ENCODE results near the gene MLLT3.

The MLLT3 gene

GRCh38 chr9:20353524-20353923, 268.8 kb downstream of the MLLT3 start:
- Histone ChIP-seq H3K79me1 (ENCODE audit: low read length) (no peaks in the 10 kb centered on the region), H2BK12ac (ENCODE audit: low read length) (no peak overlapping the region), H3K14ac (ENCODE audit: low read length) (no peak overlapping the region), H2AFZ (ENCODE audit: insufficient read depth, low read length, poor library complexity) (no peak overlapping the region), H4K91ac (ENCODE audit: low read depth, low read length) (no peak overlapping the region), H3K27ac (ENCODE audit: low read depth, low read length) (no peak overlapping the region), H3K4me3 (ENCODE audit: low read depth, low read length) (no peak overlapping the region), H3K23ac (ENCODE audit: low read length) (no peak overlapping the region), H3K36me3 (ENCODE audit: control insufficient read depth in 1 of 2, insufficient read depth in 2 of 2, low read length in 2 of 2) (no peaks in the 10 kb centered on the region), H4K12ac (ENCODE audit: low read depth, low read length) (no peak overlapping the region), H3K4me1 (ENCODE audit: control insufficient read depth in 1 of 2, insufficient read depth in 2 of 2, low read length in 2 of 2) (peaks cover 3 to 9% of the 10 kb centered on the region in 2 experiments), H3K79me2 (ENCODE audit: control insufficient read depth, insufficient read depth, low read length, poor library complexity) (no peaks in the 10 kb centered on the region), H3K9ac (ENCODE audit: low read length) (no peak overlapping the region), H3K4me2 (ENCODE audit: low read length) (no peak overlapping the region), H3K9me3 (ENCODE audit: insufficient read depth, low read depth, low read length) (no peaks in the 10 kb centered on the region), H2BK5ac (ENCODE audit: low read depth, low read length, poor library complexity) (no peak overlapping the region), H4K8ac (ENCODE audit: low read depth, low read length) (no peak overlapping the region), H2AK5ac (ENCODE audit: low read length) (no peak overlapping the region), H3K18ac (ENCODE audit: low read length) (no peak overlapping the region), H3K4ac (ENCODE audit: low read depth, low read length) (no peak overlapping the region), H3K27me3 (ENCODE audit: insufficient read depth, low read length) (no peaks in the 10 kb centered on the region), H2BK120ac (ENCODE audit: insufficient read depth, low read length, poor library complexity) (no peak overlapping the region)
- peak in 1 of 2 donors; percentile 41 for DNase-seq
- no CpG with 5 or more reads among the region's 1 CpG for WGBS (ENCODE audit: extremely low coverage, insufficient coverage, insufficient read length)

DNA sequence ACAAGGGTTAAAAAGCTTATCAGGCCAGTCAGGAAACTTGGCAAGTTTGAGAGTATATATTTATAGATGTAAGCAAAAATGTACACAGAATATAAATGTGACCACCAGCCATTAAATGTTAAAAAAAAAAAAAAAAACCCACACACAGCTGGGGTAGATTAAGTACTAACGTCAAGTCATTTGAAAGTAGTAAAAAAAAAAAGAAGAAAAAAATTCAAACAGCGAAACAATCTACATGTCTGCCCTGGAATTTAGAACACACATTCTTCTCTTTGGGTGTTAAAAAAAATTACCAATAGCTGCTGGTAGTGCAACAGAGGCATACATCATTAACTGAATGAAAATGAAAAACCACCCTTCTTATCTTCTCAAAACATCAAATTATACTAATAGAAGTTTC, 269.7 kb downstream of the MLLT3 start:
- peaks cover 3 to 9% of the 10 kb centered on the region in 2 experiments for H3K4me1 ChIP-seq (ENCODE audit: control insufficient read depth in 1 of 2, insufficient read depth in 2 of 2, low read length in 2 of 2)
- no peak overlapping the region for H3K9ac ChIP-seq (ENCODE audit: low read length)
- WGBS (ENCODE audit: extremely low coverage, insufficient coverage, insufficient read length), result no CpG with 5 or more reads among the region's 2 CpGs

DNA sequence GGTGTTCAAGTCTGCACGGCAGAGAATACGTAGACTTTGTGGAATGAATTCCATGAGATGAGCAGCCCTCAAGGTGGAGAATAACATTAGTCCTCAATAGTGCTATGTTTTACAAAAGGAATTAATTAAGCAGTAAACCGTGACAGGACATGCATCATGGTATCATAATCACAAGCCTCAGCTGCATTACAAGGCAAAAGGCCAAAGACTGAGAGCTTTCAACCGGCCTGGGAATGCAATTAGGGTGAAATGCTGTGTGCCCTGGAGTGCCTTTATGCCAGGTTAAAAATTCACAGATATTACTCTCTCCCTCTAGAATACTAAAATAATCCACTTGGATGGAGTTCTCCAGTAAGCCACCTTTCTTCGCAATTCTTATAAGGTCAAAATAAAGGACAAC, 270.6 kb downstream of the MLLT3 start:
- H2AK5ac ChIP-seq (ENCODE audit: low read length), result no peak overlapping the region
- H4K12ac ChIP-seq (ENCODE audit: low read depth, low read length), result no peak overlapping the region
- no CpG with 5 or more reads among the region's 5 CpGs for WGBS (ENCODE audit: extremely low coverage, insufficient coverage, insufficient read length)

More for the DNA sequence above, 269.7 kb downstream of the MLLT3 start:
- H4K91ac ChIP-seq (ENCODE audit: low read depth, low read length), result no peak overlapping the region
- H3K27me3 ChIP-seq (ENCODE audit: insufficient read depth, low read length), result no peaks in the 10 kb centered on the region
- no peaks in the 10 kb centered on the region for H3K79me1 ChIP-seq (ENCODE audit: low read length)
- no peak overlapping the region for H2AFZ ChIP-seq (ENCODE audit: insufficient read depth, low read length, poor library complexity)
- no peak overlapping the region for H4K12ac ChIP-seq (ENCODE audit: low read depth, low read length)
- peak in 1 of 2 donors; percentile 72 for DNase-seq
- H3K4ac ChIP-seq (ENCODE audit: low read depth, low read length), result no peak overlapping the region
- H2BK5ac ChIP-seq (ENCODE audit: low read depth, low read length, poor library complexity), result no peak overlapping the region
- no peak overlapping the region for H3K14ac ChIP-seq (ENCODE audit: low read length)
- H3K9me3 ChIP-seq (ENCODE audit: insufficient read depth, low read depth, low read length), result no peaks in the 10 kb centered on the region
- H3K4me2 ChIP-seq (ENCODE audit: low read length), result no peak overlapping the region
- no peak overlapping the region for H3K18ac ChIP-seq (ENCODE audit: low read length)
- H2AK5ac ChIP-seq (ENCODE audit: low read length), result no peak overlapping the region
- no peak overlapping the region for H2BK120ac ChIP-seq (ENCODE audit: insufficient read depth, low read length, poor library complexity)
- H3K36me3 ChIP-seq (ENCODE audit: control insufficient read depth in 1 of 2, insufficient read depth in 2 of 2, low read length in 2 of 2), result no peaks in the 10 kb centered on the region
- no peak overlapping the region for H3K4me3 ChIP-seq (ENCODE audit: low read depth, low read length)
- no peak overlapping the region for H2BK12ac ChIP-seq (ENCODE audit: low read length)
- no peaks in the 10 kb centered on the region for H3K79me2 ChIP-seq (ENCODE audit: control insufficient read depth, insufficient read depth, low read length, poor library complexity)
- H3K27ac ChIP-seq (ENCODE audit: low read depth, low read length), result no peak overlapping the region
- no peak overlapping the region for H4K8ac ChIP-seq (ENCODE audit: low read depth, low read length)
- no peak overlapping the region for H3K23ac ChIP-seq (ENCODE audit: low read length)

GRCh38 chr9:20349568-20349967, 272.7 kb downstream of the MLLT3 start:
- H2AK5ac ChIP-seq (ENCODE audit: low read length), result no peak overlapping the region
- H2BK120ac ChIP-seq (ENCODE audit: insufficient read depth, low read length, poor library complexity), result no peak overlapping the region
- no peak overlapping the region for H2BK12ac ChIP-seq (ENCODE audit: low read length)
- no peaks in the 10 kb centered on the region for H3K9me3 ChIP-seq (ENCODE audit: insufficient read depth, low read depth, low read length)
- H3K9ac ChIP-seq (ENCODE audit: low read length), result no peak overlapping the region
- H3K4ac ChIP-seq (ENCODE audit: low read depth, low read length), result no peak overlapping the region
- H3K79me2 ChIP-seq (ENCODE audit: control insufficient read depth, insufficient read depth, low read length, poor library complexity), result no peaks in the 10 kb centered on the region
- no peak overlapping the region for H3K4me3 ChIP-seq (ENCODE audit: low read depth, low read length)
- no peaks in the 10 kb centered on the region for H3K79me1 ChIP-seq (ENCODE audit: low read length)
- H2BK5ac ChIP-seq (ENCODE audit: low read depth, low read length, poor library complexity), result no peak overlapping the region
- no peak for DNase-seq
- H3K14ac ChIP-seq (ENCODE audit: low read length), result no peak overlapping the region
- no peaks in the 10 kb centered on the region for H3K36me3 ChIP-seq (ENCODE audit: control insufficient read depth in 1 of 2, insufficient read depth in 2 of 2, low read length in 2 of 2)
- no peak overlapping the region for H4K8ac ChIP-seq (ENCODE audit: low read depth, low read length)
- no peak overlapping the region for H3K18ac ChIP-seq (ENCODE audit: low read length)
- H4K12ac ChIP-seq (ENCODE audit: low read depth, low read length), result no peak overlapping the region
- peaks cover 3 to 6% of the 10 kb centered on the region in 2 experiments for H3K4me1 ChIP-seq (ENCODE audit: control insufficient read depth in 1 of 2, insufficient read depth in 2 of 2, low read length in 2 of 2)
- no peak overlapping the region for H3K27ac ChIP-seq (ENCODE audit: low read depth, low read length)
- H3K27me3 ChIP-seq (ENCODE audit: insufficient read depth, low read length), result no peaks in the 10 kb centered on the region
- no CpG with 5 or more reads among the region's 6 CpGs for WGBS (ENCODE audit: extremely low coverage, insufficient coverage, insufficient read length)
- no peak overlapping the region for H3K4me2 ChIP-seq (ENCODE audit: low read length)
- H2AFZ ChIP-seq (ENCODE audit: insufficient read depth, low read length, poor library complexity), result no peak overlapping the region
- no peak overlapping the region for H4K91ac ChIP-seq (ENCODE audit: low read depth, low read length)
- no peak overlapping the region for H3K23ac ChIP-seq (ENCODE audit: low read length)

More for the DNA sequence above, 270.6 kb downstream of the MLLT3 start:
- Histone ChIP-seq H3K36me3 (ENCODE audit: control insufficient read depth in 1 of 2, insufficient read depth in 2 of 2, low read length in 2 of 2) (no peaks in the 10 kb centered on the region), H3K9me3 (ENCODE audit: insufficient read depth, low read depth, low read length) (no peaks in the 10 kb centered on the region), H3K79me2 (ENCODE audit: control insufficient read depth, insufficient read depth, low read length, poor library complexity) (no peaks in the 10 kb centered on the region), H4K91ac (ENCODE audit: low read depth, low read length) (no peak overlapping the region), H3K79me1 (ENCODE audit: low read length) (no peaks in the 10 kb centered on the region), H3K4me2 (ENCODE audit: low read length) (no peak overlapping the region), H2AFZ (ENCODE audit: insufficient read depth, low read length, poor library complexity) (no peak overlapping the region), H3K27ac (ENCODE audit: low read depth, low read length) (no peak overlapping the region), H3K4me1 (ENCODE audit: control insufficient read depth in 1 of 2, insufficient read depth in 2 of 2, low read length in 2 of 2) (peaks cover 3 to 9% of the 10 kb centered on the region in 2 experiments), H4K8ac (ENCODE audit: low read depth, low read length) (no peak overlapping the region), H2BK120ac (ENCODE audit: insufficient read depth, low read length, poor library complexity) (no peak overlapping the region), H3K27me3 (ENCODE audit: insufficient read depth, low read length) (no peaks in the 10 kb centered on the region), H3K9ac (ENCODE audit: low read length) (no peak overlapping the region), H3K23ac (ENCODE audit: low read length) (no peak overlapping the region), H2BK12ac (ENCODE audit: low read length) (no peak overlapping the region), H3K4me3 (ENCODE audit: low read depth, low read length) (no peak overlapping the region), H2BK5ac (ENCODE audit: low read depth, low read length, poor library complexity) (no peak overlapping the region), H3K18ac (ENCODE audit: low read length) (no peak overlapping the region), H3K4ac (ENCODE audit: low read depth, low read length) (no peak overlapping the region), H3K14ac (ENCODE audit: low read length) (no peak overlapping the region)
- no peak for DNase-seq

Data from trophoblast cell (in vitro differentiated cells and primary cell).